OCI-LY1 (cell line): ENCODE data around the gene VSTM4.

Experiments used
- EZH2 ChIP-seq: fragments of 200-600 bp; sonication (generic), shearing (Covaris generic); IDR thresholded peaks from 2 replicates; pipeline ENCODE4 v1.8.0; 2017; ENCODE audit warnings: borderline replicate concordance, mixed run types, mild to moderate bottlenecking, antibody characterized with exemption, low read length, moderate library complexity, mixed read lengths
- TF ChIP-seq, protein P1 (sequence below): fragments of 200-600 bp; sonication (generic), shearing (Covaris generic); IDR thresholded peaks from 2 replicates; pipeline ENCODE4 v1.5.1; 2017; ENCODE audit warnings: mild to moderate bottlenecking, antibody characterized with exemption, low read length, moderate library complexity, mixed read lengths

DNA sequence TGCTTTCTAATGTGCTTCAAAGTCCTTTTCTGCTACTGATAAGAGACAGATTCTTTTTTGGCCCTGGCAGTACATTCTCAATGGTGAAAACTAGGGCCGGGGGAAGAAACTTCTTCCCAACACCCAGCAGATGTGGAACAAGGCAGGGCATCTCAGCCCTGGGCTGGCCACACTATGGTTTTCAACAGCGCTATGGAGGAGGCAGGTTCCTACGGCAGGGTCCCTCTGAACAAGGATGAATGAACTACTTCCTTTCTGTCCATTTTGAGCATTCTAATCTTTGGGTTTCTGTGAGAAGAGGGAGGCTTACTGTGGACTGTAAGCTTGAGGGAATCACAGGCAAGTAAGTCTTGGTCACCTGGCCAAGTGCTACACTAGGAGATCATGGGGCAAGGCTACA lies 78.7 kb downstream of the VSTM4 start:
- TF ChIP-seq EZH2: no peak
- TF ChIP-seq, protein P1, sequence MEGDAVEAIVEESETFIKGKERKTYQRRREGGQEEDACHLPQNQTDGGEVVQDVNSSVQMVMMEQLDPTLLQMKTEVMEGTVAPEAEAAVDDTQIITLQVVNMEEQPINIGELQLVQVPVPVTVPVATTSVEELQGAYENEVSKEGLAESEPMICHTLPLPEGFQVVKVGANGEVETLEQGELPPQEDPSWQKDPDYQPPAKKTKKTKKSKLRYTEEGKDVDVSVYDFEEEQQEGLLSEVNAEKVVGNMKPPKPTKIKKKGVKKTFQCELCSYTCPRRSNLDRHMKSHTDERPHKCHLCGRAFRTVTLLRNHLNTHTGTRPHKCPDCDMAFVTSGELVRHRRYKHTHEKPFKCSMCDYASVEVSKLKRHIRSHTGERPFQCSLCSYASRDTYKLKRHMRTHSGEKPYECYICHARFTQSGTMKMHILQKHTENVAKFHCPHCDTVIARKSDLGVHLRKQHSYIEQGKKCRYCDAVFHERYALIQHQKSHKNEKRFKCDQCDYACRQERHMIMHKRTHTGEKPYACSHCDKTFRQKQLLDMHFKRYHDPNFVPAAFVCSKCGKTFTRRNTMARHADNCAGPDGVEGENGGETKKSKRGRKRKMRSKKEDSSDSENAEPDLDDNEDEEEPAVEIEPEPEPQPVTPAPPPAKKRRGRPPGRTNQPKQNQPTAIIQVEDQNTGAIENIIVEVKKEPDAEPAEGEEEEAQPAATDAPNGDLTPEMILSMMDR: no peak
